NT2/D1 (cell line): ENCODE measurements around the gene INVS.

Experiments
- DNase-seq: peaks from one replicate; pipeline ENCODE4 v3.0.0-alpha.2; 2011; ENCODE audit warnings: low read depth, low spot score
- H3K27me3 ChIP-seq: 2 replicates; pipeline ENCODE4 v1.6.0; 2011; ENCODE audit warnings: mild to moderate bottlenecking; ENCODE audit not compliant: insufficient read length, insufficient read depth
- H3K36me3 ChIP-seq: 2 replicates; pipeline ENCODE4 v1.6.1; 2011; ENCODE audit warnings: mild to moderate bottlenecking, low read length, mixed read lengths; ENCODE audit not compliant: insufficient read depth, insufficient read length
- H3K4me1 ChIP-seq: 2 replicates; pipeline ENCODE4 v1.5.1; 2011; ENCODE audit not compliant: insufficient read depth, insufficient read length
- H3K4me3 ChIP-seq: 2 replicates; pipeline ENCODE4 v1.5.1; 2011; ENCODE audit warnings: low read depth; ENCODE audit not compliant: insufficient read length
- H3K9ac ChIP-seq: 2 replicates; pipeline ENCODE4 v1.6.0; 2011; ENCODE audit warnings: low read depth; ENCODE audit not compliant: insufficient read length
- H3K9me3 ChIP-seq: 2 replicates; pipeline ENCODE4 v1.5.1; 2011; ENCODE audit warnings: mild to moderate bottlenecking, low read length; ENCODE audit not compliant: insufficient read depth
- SUZ12 ChIP-seq: IDR thresholded peaks from 2 replicates; pipeline ENCODE4 v1.6.1; 2011; ENCODE audit not compliant: insufficient read length, insufficient read depth; ENCODE audit errors: extremely low read depth
- YY1 ChIP-seq: IDR thresholded peaks from 2 replicates; pipeline ENCODE4 v1.6.1; 2011; ENCODE audit not compliant: insufficient read length, insufficient read depth
- ZNF274 ChIP-seq: IDR thresholded peaks from 2 replicates; pipeline ENCODE4 v1.6.1; 2011; ENCODE audit warnings: mild to moderate bottlenecking, low read depth, low read length

The INVS gene

GRCh38 chr9:100098046-100098886 is 777 bp upstream of the INVS start:
- H3K4me1 ChIP-seq, result no peaks in the 10 kb centered on the region
- DNase-seq, result peak; percentile 46
- H3K36me3 ChIP-seq, result peaks cover 15% of the 10 kb centered on the region
- H3K27me3 ChIP-seq, result no peaks in the 10 kb centered on the region
- peak overlapping the region; percentile 88 for H3K9ac ChIP-seq
- H3K9me3 ChIP-seq, result no peaks in the 10 kb centered on the region
- peak overlapping the region; percentile 99 for H3K4me3 ChIP-seq
- TF ChIP-seq SUZ12 (no peak), YY1 (no peak), ZNF274 (no peak)

GRCh38 chr9:100099722-100100042 is 639 bp downstream of the INVS start:
- peak overlapping the region; percentile 99 for H3K4me3 ChIP-seq
- TF ChIP-seq SUZ12 (no peak), YY1 (no peak), ZNF274 (no peak)
- DNase-seq, result peak; percentile 5
- H3K27me3 ChIP-seq, result no peaks in the 10 kb centered on the region
- H3K9ac ChIP-seq, result peak overlapping the region; percentile 87
- H3K9me3 ChIP-seq, result no peaks in the 10 kb centered on the region
- H3K36me3 ChIP-seq, result peaks cover 23% of the 10 kb centered on the region
- H3K4me1 ChIP-seq, result no peaks in the 10 kb centered on the region

GRCh38 chr9:100100146-100100667 is 1.2 kb downstream of the INVS start:
- Histone ChIP-seq H3K4me1 (no peaks in the 10 kb centered on the region), H3K9ac (peak overlapping the region; percentile 87), H3K9me3 (no peaks in the 10 kb centered on the region), H3K4me3 (peak overlapping the region; percentile 99), H3K27me3 (no peaks in the 10 kb centered on the region), H3K36me3 (peaks cover 28% of the 10 kb centered on the region)
- no peak for TF ChIP-seq SUZ12
- TF ChIP-seq ZNF274, result no peak
- no peak for TF ChIP-seq YY1
- DNase-seq, result no peak

GRCh38 chr9:100101608-100102007 is 2.6 kb downstream of the INVS start:
- Histone ChIP-seq H3K4me3 (no peak overlapping the region), H3K4me1 (no peaks in the 10 kb centered on the region), H3K9me3 (no peaks in the 10 kb centered on the region), H3K9ac (no peak overlapping the region), H3K27me3 (no peaks in the 10 kb centered on the region), H3K36me3 (peaks cover 40% of the 10 kb centered on the region)
- TF ChIP-seq ZNF274 (no peak), YY1 (no peak), SUZ12 (no peak)
- no peak for DNase-seq

- Histone ChIP-seq H3K9ac (no peak overlapping the region), H3K27me3 (no peaks in the 10 kb centered on the region), H3K36me3 (peaks cover 56% of the 10 kb centered on the region), H3K9me3 (no peaks in the 10 kb centered on the region), H3K4me1 (no peaks in the 10 kb centered on the region), H3K4me3 (no peak overlapping the region)
- TF ChIP-seq YY1, result no peak
- DNase-seq, result peak; percentile 13
Observed at GRCh38 chr9:100104314-100104713, 5.3 kb downstream of the INVS start.

- H3K27me3 ChIP-seq, result no peaks in the 10 kb centered on the region
- H3K36me3 ChIP-seq, result peaks cover 56% of the 10 kb centered on the region
- H3K9ac ChIP-seq, result no peak overlapping the region
- TF ChIP-seq SUZ12, result no peak
- no peak for TF ChIP-seq YY1
- no peak for TF ChIP-seq ZNF274
- H3K4me3 ChIP-seq, result no peak overlapping the region
- no peaks in the 10 kb centered on the region for H3K9me3 ChIP-seq
- no peaks in the 10 kb centered on the region for H3K4me1 ChIP-seq
- no peak for DNase-seq
Observed at GRCh38 chr9:100105861-100106260, 6.8 kb downstream of the INVS start.

- no peaks in the 10 kb centered on the region for H3K4me1 ChIP-seq
- no peak overlapping the region for H3K9ac ChIP-seq
- peaks cover 52% of the 10 kb centered on the region for H3K36me3 ChIP-seq
- H3K4me3 ChIP-seq, result no peak overlapping the region
- TF ChIP-seq YY1 (no peak), ZNF274 (no peak), SUZ12 (no peak)
- H3K27me3 ChIP-seq, result no peaks in the 10 kb centered on the region
- H3K9me3 ChIP-seq, result no peaks in the 10 kb centered on the region
- DNase-seq, result no peak
Observed at GRCh38 chr9:100106616-100107015, 7.6 kb downstream of the INVS start.

GRCh38 chr9:100108559-100108958 is 9.5 kb downstream of the INVS start:
- no peak for TF ChIP-seq SUZ12
- TF ChIP-seq ZNF274, result no peak
- no peak for TF ChIP-seq YY1
- DNase-seq, result no peak
- Histone ChIP-seq H3K27me3 (no peaks in the 10 kb centered on the region), H3K9me3 (no peaks in the 10 kb centered on the region), H3K4me1 (peaks cover 2% of the 10 kb centered on the region), H3K4me3 (no peak overlapping the region), H3K9ac (no peak overlapping the region), H3K36me3 (peaks cover 45% of the 10 kb centered on the region)
